ENCODE data around the gene GALNTL6.

DNA sequence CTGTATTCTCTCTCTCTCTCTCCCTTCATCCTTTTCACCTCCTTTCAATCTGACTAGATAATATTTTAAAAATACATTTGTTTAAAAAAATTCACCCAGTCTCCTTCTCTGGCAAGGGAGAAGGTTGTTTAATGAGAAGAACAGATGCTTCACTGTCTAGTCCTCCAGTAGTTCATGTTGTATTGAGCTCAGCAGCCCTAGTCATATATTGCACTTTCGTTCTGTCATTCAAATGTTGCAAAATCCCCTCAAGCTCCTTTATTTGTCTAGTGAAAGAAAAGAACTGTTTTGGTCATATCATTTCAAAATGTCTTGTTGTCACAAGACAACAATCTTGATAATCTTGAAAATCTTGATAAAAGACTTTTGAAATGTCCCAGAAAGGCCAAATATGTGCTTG is 248.0 kb downstream of the GALNTL6 start:
- TF ChIP-seq, protein P1, sequence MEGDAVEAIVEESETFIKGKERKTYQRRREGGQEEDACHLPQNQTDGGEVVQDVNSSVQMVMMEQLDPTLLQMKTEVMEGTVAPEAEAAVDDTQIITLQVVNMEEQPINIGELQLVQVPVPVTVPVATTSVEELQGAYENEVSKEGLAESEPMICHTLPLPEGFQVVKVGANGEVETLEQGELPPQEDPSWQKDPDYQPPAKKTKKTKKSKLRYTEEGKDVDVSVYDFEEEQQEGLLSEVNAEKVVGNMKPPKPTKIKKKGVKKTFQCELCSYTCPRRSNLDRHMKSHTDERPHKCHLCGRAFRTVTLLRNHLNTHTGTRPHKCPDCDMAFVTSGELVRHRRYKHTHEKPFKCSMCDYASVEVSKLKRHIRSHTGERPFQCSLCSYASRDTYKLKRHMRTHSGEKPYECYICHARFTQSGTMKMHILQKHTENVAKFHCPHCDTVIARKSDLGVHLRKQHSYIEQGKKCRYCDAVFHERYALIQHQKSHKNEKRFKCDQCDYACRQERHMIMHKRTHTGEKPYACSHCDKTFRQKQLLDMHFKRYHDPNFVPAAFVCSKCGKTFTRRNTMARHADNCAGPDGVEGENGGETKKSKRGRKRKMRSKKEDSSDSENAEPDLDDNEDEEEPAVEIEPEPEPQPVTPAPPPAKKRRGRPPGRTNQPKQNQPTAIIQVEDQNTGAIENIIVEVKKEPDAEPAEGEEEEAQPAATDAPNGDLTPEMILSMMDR (conservative IDR thresholded peaks at IDR 0.05), result no peak
- no peak for TF ChIP-seq EZH2 (IDR thresholded peaks at IDR 0.05; ENCODE audit: low read depth)
